ENCODE results near the gene RNF213. TPM values are rescaled to one million over a fixed set of nuclear protein-coding genes. Genes with fewer than 3 reads are reported as not detected.

Gene RNF213
- total RNA-seq, 1 experiment from 2014 or later = 44.5 TPM

GRCh38 chr17:80216473-80217456 lies 43.9 kb upstream of the RNF213 start (continued):
- TF ChIP-seq SP1 (IDR thresholded peaks at IDR 0.05; ENCODE audit: low read depth) = no peak
- no peak for TF ChIP-seq ATF3 (IDR thresholded peaks at IDR 0.05)
- no peak for TF ChIP-seq CTCF (IDR thresholded peaks at IDR 0.05 in 2 of 3, conservative IDR thresholded peaks at IDR 0.05 in 1 of 3; ENCODE audit: borderline replicate concordance in 1 of 3, insufficient read depth in 1 of 3, low read depth in 2 of 3, low read length in 2 of 3)
- TF ChIP-seq YY1 (IDR thresholded peaks at IDR 0.05; ENCODE audit: extremely low read depth, insufficient replicate concordance, low read depth, low read length) = no peak
- no peak for TF ChIP-seq FOSL1 (IDR thresholded peaks at IDR 0.05; ENCODE audit: low read depth)
- TF ChIP-seq, protein P1, sequence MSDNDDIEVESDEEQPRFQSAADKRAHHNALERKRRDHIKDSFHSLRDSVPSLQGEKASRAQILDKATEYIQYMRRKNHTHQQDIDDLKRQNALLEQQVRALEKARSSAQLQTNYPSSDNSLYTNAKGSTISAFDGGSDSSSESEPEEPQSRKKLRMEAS (IDR thresholded peaks at IDR 0.05) = no peak
- no peak for TF ChIP-seq POLR2A (IDR thresholded peaks at IDR 0.05; ENCODE audit: borderline replicate concordance, extremely low read depth, insufficient read depth, insufficient read length)
- no peak for TF ChIP-seq CBX3 (IDR thresholded peaks at IDR 0.05; ENCODE audit: low read depth)
- no peak for TF ChIP-seq JUND (IDR thresholded peaks at IDR 0.05)
- TF ChIP-seq ZFX (IDR thresholded peaks at IDR 0.05) = no peak

GRCh38 chr17:80217703-80218362 lies 42.8 kb upstream of the RNF213 start:
- ChIA-PET CTCF (no interaction called here), POLR2A (no interaction called here), RAD21 (ENCODE audit: low non-redundant PET in 1 of 2, low total read pairs in 2 of 2, uncharacterized antibody in 2 of 2, unreplicated experiment in 2 of 2) (no interaction called here)
- BruUV-seq (replicated peaks) = no TSS peak
- no peak overlapping the region for H2AFZ ChIP-seq (ENCODE audit: low read depth, low read length, poor library complexity, severe bottlenecking)
- no peaks in the 10 kb centered on the region for H3K27me3 ChIP-seq (ENCODE audit: insufficient read depth, low read length)
- H3K79me2 ChIP-seq (ENCODE audit: insufficient read depth, low read length) = peaks cover 17% of the 10 kb centered on the region
- no peaks in the 10 kb centered on the region for H4K20me1 ChIP-seq (ENCODE audit: insufficient read depth)
- H3K4me3 ChIP-seq (replicated peaks in 1 of 2; ENCODE audit: low read depth in 1 of 2, low read length in 2 of 2) = no peak overlapping the region
- no peaks in the 10 kb centered on the region for H3K9me3 ChIP-seq (ENCODE audit: control insufficient read depth in 1 of 2, insufficient read depth in 1 of 2, low read depth in 1 of 2, low read length in 2 of 2)
- H3K9ac ChIP-seq (ENCODE audit: low read length) = no peak overlapping the region
- ATAC-seq (no peak), DNase-seq (ENCODE audit: low read depth, low spot score) (no peak)
- no peak overlapping the region for H3K4me2 ChIP-seq (ENCODE audit: low read length)
- H3K9me2 ChIP-seq (ENCODE audit: insufficient read depth) = no peaks in the 10 kb centered on the region
- intact Hi-C loops (cut with micrococcal nuclease) = no loop called here
- peaks cover 8 to 15% of the 10 kb centered on the region in 2 experiments; a peak in 3 of 4 replicates for H3K4me1 ChIP-seq (ENCODE audit: control insufficient read depth in 1 of 2, insufficient read depth in 2 of 2, low read length in 2 of 2)
- peaks cover 3 to 16% of the 10 kb centered on the region in 2 experiments; a peak in 2 of 4 replicates for H3K36me3 ChIP-seq (ENCODE audit: control insufficient read depth in 1 of 2, insufficient read depth in 2 of 2, low read length in 2 of 2)
- no peak overlapping the region; the same call in 1 of the 2 replicates for H3K27ac ChIP-seq (ENCODE audit: low read depth, low read length)
- TF ChIP-seq ZFX (IDR thresholded peaks at IDR 0.05) = no peak
- no peak for TF ChIP-seq POLR2AphosphoS5 (IDR thresholded peaks at IDR 0.05; ENCODE audit: low read depth, low read length)
- TF ChIP-seq CEBPB (IDR thresholded peaks at IDR 0.05; ENCODE audit: low read depth) = no peak
- no peak for TF ChIP-seq SP1 (IDR thresholded peaks at IDR 0.05; ENCODE audit: low read depth)
- no peak for TF ChIP-seq POLR2A (IDR thresholded peaks at IDR 0.05; ENCODE audit: borderline replicate concordance, extremely low read depth, insufficient read depth, insufficient read length)
- no peak for TF ChIP-seq CTCF (IDR thresholded peaks at IDR 0.05 in 2 of 3, conservative IDR thresholded peaks at IDR 0.05 in 1 of 3; ENCODE audit: borderline replicate concordance in 1 of 3, insufficient read depth in 1 of 3, low read depth in 2 of 3, low read length in 2 of 3)
- no peak for TF ChIP-seq EZH2 (IDR thresholded peaks at IDR 0.05)
- TF ChIP-seq JUND (IDR thresholded peaks at IDR 0.05) = no peak
- TF ChIP-seq TCF7L2 (IDR thresholded peaks at IDR 0.05; ENCODE audit: borderline replicate concordance, extremely low read depth, insufficient read depth, insufficient read length) = no peak
- TF ChIP-seq SRF (IDR thresholded peaks at IDR 0.05; ENCODE audit: low read depth) = no peak
- TF ChIP-seq FOSL1 (IDR thresholded peaks at IDR 0.05; ENCODE audit: low read depth) = no peak
- TF ChIP-seq ZNF274 (IDR thresholded peaks at IDR 0.05; ENCODE audit: low read depth, low read length) = no peak
